ENCODE data around the gene FOXL2. TPM values are rescaled to one million over a fixed set of nuclear protein-coding genes. Genes with fewer than 3 reads are reported as not detected.

The FOXL2 gene
- not detected for total RNA-seq

DNA sequence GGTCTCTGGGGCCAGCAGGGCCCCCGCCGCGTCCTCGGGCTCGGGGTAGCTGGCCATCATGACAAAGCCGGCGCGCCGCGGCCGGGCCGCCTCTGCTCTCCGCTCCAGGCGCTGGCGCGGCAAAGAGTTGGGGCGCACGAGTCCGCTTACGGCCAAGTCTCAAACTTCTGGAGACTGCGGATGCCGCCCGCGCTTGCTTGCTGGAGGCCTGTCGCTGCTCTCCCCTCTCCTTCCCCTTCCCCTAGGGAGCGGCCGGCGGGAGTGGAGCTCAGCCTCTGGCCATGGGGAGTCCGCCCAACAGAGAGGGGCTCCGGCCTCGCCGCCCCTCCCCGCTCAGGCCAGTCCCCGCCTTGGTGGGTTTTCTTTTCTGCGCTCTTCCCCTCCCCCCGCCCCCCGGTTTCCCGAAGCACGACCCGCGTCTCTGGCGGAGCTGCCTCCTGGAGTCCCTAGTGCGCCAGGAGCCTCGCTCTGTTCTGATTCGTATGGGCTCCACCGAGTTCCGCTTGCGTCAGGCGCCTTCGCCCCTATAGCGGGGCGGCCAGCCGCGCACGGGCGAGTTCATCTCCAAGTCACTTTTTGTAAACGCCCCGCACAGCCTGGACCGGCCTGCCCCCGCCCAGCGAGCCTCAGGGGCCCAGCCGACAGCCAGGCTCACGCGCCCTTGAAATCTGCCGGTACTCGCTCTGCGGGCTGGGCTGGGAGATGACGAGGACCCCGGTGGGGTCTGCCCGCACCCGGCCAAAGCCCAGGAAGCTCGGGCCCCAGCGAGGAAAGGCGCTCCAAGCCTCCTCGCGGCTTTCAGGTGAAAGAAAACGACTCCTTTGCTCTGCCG is at the start of gene FOXL2, which contains the start of gene FOXL2NB:
Gene FOXL2 (minus strand): TSS at position 475 of the 832 bp plus-strand sequence. CDS start 415 bp downstream, at position 60.
Gene FOXL2NB (plus strand): TSS at position 555 of the 832 bp plus-strand sequence. CDS start 148 bp downstream, at position 703.
- H3K9me3 Mint-ChIP-seq = no peaks in the 10 kb centered on the region
- DNase-seq = no peak
- H3K4me3 Mint-ChIP-seq = peak within 1 kb of the TSS; percentile 48
- H3K36me3 Mint-ChIP-seq (ENCODE audit: low read depth) = peaks cover 9% of the 10 kb centered on the region
- ChIA-PET CTCF (interaction anchor here (1.1 to 2.6 kb wide), 3 partner anchors 11 to 356 kb away, joined by 4 to 12 read pairs (median 4); no protein-coding TSS in a partner anchor), POLR2A (no interaction called here)
- peaks cover 85% of the 10 kb centered on the region for H3K27me3 Mint-ChIP-seq
- no peak within 1 kb of the TSS for H3K27ac Mint-ChIP-seq
- H3K4me1 Mint-ChIP-seq = peaks cover 35% of the 10 kb centered on the region

- CTCF ChIA-PET = no interaction called here
- POLR2A ChIA-PET = no interaction called here
- H3K9me3 Mint-ChIP-seq = no peaks in the 10 kb centered on the region
Observed at GRCh38 chr3:138995706-138996105, 48.8 kb upstream of the FOXL2 start.

DNA sequence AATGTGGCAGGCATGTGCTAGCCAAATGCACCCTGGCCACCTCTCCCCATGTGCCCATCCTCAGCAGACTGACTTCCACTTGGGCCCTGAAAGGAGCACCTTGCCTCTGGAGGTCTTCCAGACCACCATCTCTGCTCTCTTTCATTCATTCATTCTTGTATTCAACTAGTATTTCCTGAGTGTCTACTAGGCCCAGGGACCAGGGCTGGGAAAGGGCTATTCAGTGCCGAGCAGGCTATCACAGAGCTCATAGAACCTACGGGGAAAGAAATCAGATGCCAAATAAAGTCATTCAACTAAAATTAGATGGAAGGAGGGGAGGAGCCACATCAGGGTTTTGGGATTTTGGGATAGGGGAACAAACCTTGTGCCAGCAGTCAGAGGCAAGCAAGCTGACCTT is 40.2 kb upstream of the FOXL2 start:
- CTCF ChIA-PET = no interaction called here

More at GRCh38 chr3:138995706-138996105, 48.8 kb upstream of the FOXL2 start:
- Mint-ChIP-seq H3K4me3 (no peak overlapping the region), H3K4me1 (no peaks in the 10 kb centered on the region), H3K36me3 (ENCODE audit: low read depth) (no peaks in the 10 kb centered on the region), H3K27me3 (peaks cover 16% of the 10 kb centered on the region), H3K27ac (no peak overlapping the region)
- DNase-seq = no peak

GRCh38 chr3:138985932-138986331 is 39.0 kb upstream of the FOXL2 start:
- no peak for DNase-seq
- POLR2A ChIA-PET = no interaction called here
- H3K4me3 Mint-ChIP-seq = no peak overlapping the region
- no peaks in the 10 kb centered on the region for H3K9me3 Mint-ChIP-seq
- CTCF ChIA-PET = no interaction called here
- no peaks in the 10 kb centered on the region for H3K36me3 Mint-ChIP-seq (ENCODE audit: low read depth)
- no peaks in the 10 kb centered on the region for H3K4me1 Mint-ChIP-seq
- H3K27me3 Mint-ChIP-seq = peaks cover 7% of the 10 kb centered on the region
- H3K27ac Mint-ChIP-seq = no peak overlapping the region

More for the DNA sequence above, 40.2 kb upstream of the FOXL2 start:
- no peak for DNase-seq
- POLR2A ChIA-PET = no interaction called here
- no peaks in the 10 kb centered on the region for H3K9me3 Mint-ChIP-seq
- no peaks in the 10 kb centered on the region for H3K36me3 Mint-ChIP-seq (ENCODE audit: low read depth)
- H3K4me1 Mint-ChIP-seq = no peaks in the 10 kb centered on the region
- H3K27me3 Mint-ChIP-seq = peaks cover 6% of the 10 kb centered on the region
- H3K27ac Mint-ChIP-seq = no peak overlapping the region
- no peak overlapping the region for H3K4me3 Mint-ChIP-seq

- peaks cover 10% of the 10 kb centered on the region for H3K27me3 Mint-ChIP-seq
- no peak overlapping the region for H3K4me3 Mint-ChIP-seq
- H3K4me1 Mint-ChIP-seq = no peaks in the 10 kb centered on the region
- ChIA-PET POLR2A (no interaction called here), CTCF (no interaction called here)
- H3K27ac Mint-ChIP-seq = no peak overlapping the region
- no peaks in the 10 kb centered on the region for H3K9me3 Mint-ChIP-seq
- DNase-seq = no peak
- no peaks in the 10 kb centered on the region for H3K36me3 Mint-ChIP-seq (ENCODE audit: low read depth)
Observed at GRCh38 chr3:138984816-138985215, 37.9 kb upstream of the FOXL2 start.

GRCh38 chr3:138976047-138976446 is 29.1 kb upstream of the FOXL2 start:
- Mint-ChIP-seq H3K9me3 (no peaks in the 10 kb centered on the region), H3K4me3 (no peak overlapping the region), H3K36me3 (ENCODE audit: low read depth) (no peaks in the 10 kb centered on the region), H3K27ac (no peak overlapping the region), H3K4me1 (no peaks in the 10 kb centered on the region), H3K27me3 (peaks cover 10% of the 10 kb centered on the region)
- no peak for DNase-seq
- CTCF ChIA-PET = interaction anchor here (0.7 kb wide), 1 partner anchor 35 kb away, joined by 4 read pairs; no protein-coding TSS in a partner anchor
- POLR2A ChIA-PET = no interaction called here

DNA sequence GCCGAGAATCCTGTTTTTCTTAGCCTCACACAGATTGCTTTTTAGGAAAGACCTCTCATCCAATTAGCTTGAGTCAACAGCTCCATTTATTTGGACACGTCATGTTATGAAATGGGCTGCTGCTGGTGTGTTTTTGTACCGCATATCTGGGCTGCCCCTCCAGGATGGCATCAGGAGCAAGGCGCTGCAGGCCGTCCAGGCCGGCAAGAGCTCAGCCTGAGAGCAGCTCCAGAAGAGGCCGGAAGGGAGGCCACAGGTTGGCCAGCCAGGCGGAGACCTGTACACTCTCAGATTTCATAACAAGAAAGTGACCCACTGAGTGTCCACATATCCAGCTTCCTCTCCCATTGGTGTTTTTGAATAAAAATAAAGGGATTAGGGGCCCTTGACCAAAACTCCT is 28.4 kb upstream of the FOXL2 start:
- no peaks in the 10 kb centered on the region for H3K4me1 Mint-ChIP-seq
- ChIA-PET POLR2A (no interaction called here), CTCF (no interaction called here)
- H3K36me3 Mint-ChIP-seq (ENCODE audit: low read depth) = no peaks in the 10 kb centered on the region
- peaks cover 7% of the 10 kb centered on the region for H3K27me3 Mint-ChIP-seq
- no peak overlapping the region for H3K4me3 Mint-ChIP-seq
- no peak overlapping the region for H3K27ac Mint-ChIP-seq
- DNase-seq = no peak
- H3K9me3 Mint-ChIP-seq = no peaks in the 10 kb centered on the region

- POLR2A ChIA-PET = no interaction called here
- no peak overlapping the region for H3K4me3 Mint-ChIP-seq
- H3K36me3 Mint-ChIP-seq (ENCODE audit: low read depth) = no peaks in the 10 kb centered on the region
- no peaks in the 10 kb centered on the region for H3K4me1 Mint-ChIP-seq
- no peak overlapping the region for H3K27ac Mint-ChIP-seq
- no peak for DNase-seq
- H3K27me3 Mint-ChIP-seq = peaks cover 6% of the 10 kb centered on the region
- CTCF ChIA-PET = no interaction called here
- no peaks in the 10 kb centered on the region for H3K9me3 Mint-ChIP-seq
Observed at GRCh38 chr3:138974462-138974861, 27.5 kb upstream of the FOXL2 start.

GRCh38 chr3:138972941-138973340 is 26.0 kb upstream of the FOXL2 start:
- H3K27me3 Mint-ChIP-seq = peaks cover 6% of the 10 kb centered on the region
- H3K4me1 Mint-ChIP-seq = no peaks in the 10 kb centered on the region
- H3K27ac Mint-ChIP-seq = no peak overlapping the region
- H3K4me3 Mint-ChIP-seq = no peak overlapping the region
- no peak for DNase-seq
- ChIA-PET POLR2A (no interaction called here), CTCF (interaction anchor here (1.1 to 1.3 kb wide), 2 partner anchors 21 to 37 kb away, joined by 3 to 7 read pairs; no protein-coding TSS in a partner anchor)
- H3K36me3 Mint-ChIP-seq (ENCODE audit: low read depth) = no peaks in the 10 kb centered on the region
- H3K9me3 Mint-ChIP-seq = no peaks in the 10 kb centered on the region

GRCh38 chr3:138971766-138972320 is 24.9 kb upstream of the FOXL2 start:
- ChIA-PET POLR2A (no interaction called here), CTCF (interaction anchor here (1.3 kb wide), 1 partner anchor 19 kb away, joined by 3 read pairs; no protein-coding TSS in a partner anchor)
- DNase-seq = no peak
- Mint-ChIP-seq H3K4me3 (no peak overlapping the region), H3K9me3 (no peaks in the 10 kb centered on the region), H3K27ac (no peak overlapping the region), H3K4me1 (no peaks in the 10 kb centered on the region), H3K27me3 (peaks cover 6% of the 10 kb centered on the region), H3K36me3 (ENCODE audit: low read depth) (no peaks in the 10 kb centered on the region)

DNA sequence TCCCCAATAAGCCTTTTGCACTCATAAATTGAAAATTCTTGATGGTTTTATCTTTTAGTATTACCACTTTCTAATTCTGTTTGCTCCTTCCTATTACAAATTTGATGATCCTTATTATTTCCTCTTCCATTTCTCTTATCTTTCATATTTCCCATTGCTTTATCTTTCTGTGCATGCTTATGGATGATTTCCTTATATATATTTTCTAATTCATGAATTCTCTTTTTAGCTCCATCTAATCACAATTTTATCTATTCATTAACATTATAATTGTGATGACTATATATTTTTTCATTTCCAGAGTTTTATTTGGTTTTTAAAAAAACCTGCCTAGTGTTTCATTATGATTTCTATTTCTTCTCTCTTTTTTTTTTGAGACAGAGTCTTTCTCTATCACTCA is 18.0 kb upstream of the FOXL2 start:
- no peaks in the 10 kb centered on the region for H3K9me3 Mint-ChIP-seq
- no peak for DNase-seq
- H3K4me3 Mint-ChIP-seq = no peak overlapping the region
- ChIA-PET POLR2A (no interaction called here), CTCF (interaction anchor here (1.0 kb wide), 1 partner anchor 29 kb away, joined by 3 read pairs; no protein-coding TSS in a partner anchor)
- H3K36me3 Mint-ChIP-seq (ENCODE audit: low read depth) = no peaks in the 10 kb centered on the region
- peaks cover 11% of the 10 kb centered on the region for H3K4me1 Mint-ChIP-seq
- H3K27me3 Mint-ChIP-seq = peaks cover 20% of the 10 kb centered on the region
- H3K27ac Mint-ChIP-seq = no peak overlapping the region

GRCh38 chr3:138964264-138964663 is 17.3 kb upstream of the FOXL2 start:
- Mint-ChIP-seq H3K27ac (no peak overlapping the region), H3K4me1 (peaks cover 11% of the 10 kb centered on the region), H3K27me3 (peaks cover 24% of the 10 kb centered on the region), H3K36me3 (ENCODE audit: low read depth) (no peaks in the 10 kb centered on the region), H3K9me3 (no peaks in the 10 kb centered on the region), H3K4me3 (no peak overlapping the region)
- DNase-seq = no peak
- ChIA-PET CTCF (interaction anchor here (1.0 kb wide), 1 partner anchor 28 kb away, joined by 3 read pairs; no protein-coding TSS in a partner anchor), POLR2A (no interaction called here)

GRCh38 chr3:138962854-138963560 is 16.1 kb upstream of the FOXL2 start:
- no peaks in the 10 kb centered on the region for H3K9me3 Mint-ChIP-seq
- peaks cover 11% of the 10 kb centered on the region for H3K4me1 Mint-ChIP-seq
- no peak overlapping the region for H3K27ac Mint-ChIP-seq
- CTCF ChIA-PET = no interaction called here
- H3K27me3 Mint-ChIP-seq = peaks cover 35% of the 10 kb centered on the region
- H3K36me3 Mint-ChIP-seq (ENCODE audit: low read depth) = no peaks in the 10 kb centered on the region
- POLR2A ChIA-PET = no interaction called here
- no peak for DNase-seq
- no peak overlapping the region for H3K4me3 Mint-ChIP-seq

Measured in activated CD4-positive, alpha-beta memory T cell treated with anti-CD3 and anti-CD28 coated beads, Interleukin-2, amount 10 ng/mL, durations not matched to agents 7 days and 5 days (primary cell).